GM21717 (cell line): ENCODE measurements around the gene AKT2.
"Not testable (repeated sequence)": the region's sequence is repeated elsewhere in the genome, so short reads cannot be mapped to it uniquely, and the experiment has no call there.

ENCODE experiments used
- ATAC-seq: cut with Tn5 transposase; IDR thresholded peaks from one replicate; pipeline ENCODE4 v1.9.1; 2021; ENCODE audit warnings: mild to moderate bottlenecking, moderate library complexity; ENCODE audit not compliant: unreplicated experiment

AKT2 gene

DNA sequence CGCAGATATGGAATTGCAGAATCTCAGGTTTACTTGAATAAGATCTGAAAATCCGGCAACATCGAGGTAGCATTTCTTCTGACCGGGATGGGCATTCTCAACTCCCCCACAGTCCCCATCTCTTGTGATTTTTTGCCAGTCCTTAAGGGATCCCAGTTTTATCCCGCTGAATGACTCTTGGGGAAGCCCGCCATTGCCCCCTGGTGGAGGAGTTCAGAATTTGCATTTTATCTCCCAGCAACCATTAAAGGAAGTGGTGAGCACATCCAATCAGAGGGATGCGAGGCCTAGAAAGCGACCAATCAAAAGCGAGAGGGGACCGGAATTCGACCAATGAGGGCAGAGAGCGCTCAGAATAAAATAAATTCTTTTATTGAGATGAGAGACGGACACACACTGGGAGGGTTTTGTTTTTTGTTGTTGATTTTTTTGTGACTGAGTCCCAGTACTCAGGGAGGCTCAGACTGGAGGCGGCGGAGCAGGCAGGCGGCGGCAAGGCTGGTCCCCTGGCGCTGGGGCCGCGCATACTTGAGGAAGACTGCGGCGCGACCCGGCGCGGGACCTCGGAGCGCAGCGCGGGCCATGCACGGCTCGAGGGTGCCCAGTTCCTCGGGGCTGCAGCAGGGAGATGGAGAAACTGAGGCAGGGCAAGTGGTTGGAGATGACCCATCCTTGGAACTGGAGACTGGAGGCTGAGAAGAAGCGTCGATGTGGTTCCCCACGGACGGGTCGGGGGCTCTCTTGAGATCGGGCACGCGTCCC, 63.1 kb downstream of the AKT2 start:
- ATAC-seq, result no peak

DNA sequence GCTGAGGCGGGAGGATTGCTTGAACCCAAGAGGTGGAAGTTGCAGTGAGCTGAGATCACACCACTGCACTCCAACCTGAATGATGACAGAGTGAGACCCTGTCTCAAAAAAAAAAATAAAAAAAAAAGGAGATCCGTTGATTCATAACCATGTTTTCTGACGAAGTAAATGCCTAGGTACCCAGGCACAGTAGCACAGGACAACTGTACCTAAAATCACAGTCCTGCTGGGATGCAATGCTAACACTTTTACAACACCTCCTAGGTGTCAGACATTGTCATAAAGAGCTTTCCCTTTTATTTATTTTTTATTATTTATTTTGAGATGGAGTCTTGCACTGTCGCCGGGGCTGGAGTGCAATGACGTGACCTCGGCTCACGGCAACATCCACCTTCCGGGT, 64.5 kb downstream of the AKT2 start:
- ATAC-seq, result no peak

DNA sequence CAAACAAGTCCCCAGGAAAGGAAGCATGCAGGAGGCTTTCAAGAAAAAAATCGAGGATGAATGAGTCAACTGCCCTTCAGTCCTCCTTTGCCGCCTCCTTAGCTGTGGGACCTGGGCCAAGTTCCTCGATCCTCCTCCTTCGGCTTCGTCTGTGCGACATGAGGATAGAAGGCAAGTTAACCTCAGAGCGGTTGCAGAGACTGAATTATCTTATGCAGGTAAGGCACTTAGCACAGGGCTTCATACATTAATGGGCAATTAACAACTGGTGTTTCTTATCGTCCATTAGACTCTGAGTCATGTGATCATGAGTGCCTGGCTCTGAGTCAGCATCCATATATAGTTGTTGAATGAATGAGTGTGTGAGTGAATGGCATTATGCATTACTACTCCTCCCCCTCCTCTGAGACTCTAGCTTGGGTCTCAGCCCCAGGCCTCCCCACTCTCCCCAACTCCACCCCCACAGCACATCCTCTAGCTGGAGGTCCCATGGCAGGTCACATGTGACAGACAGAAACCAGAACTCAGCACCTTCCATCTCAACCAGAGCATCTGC, 65.3 kb downstream of the AKT2 start:
- no peak for ATAC-seq

DNA sequence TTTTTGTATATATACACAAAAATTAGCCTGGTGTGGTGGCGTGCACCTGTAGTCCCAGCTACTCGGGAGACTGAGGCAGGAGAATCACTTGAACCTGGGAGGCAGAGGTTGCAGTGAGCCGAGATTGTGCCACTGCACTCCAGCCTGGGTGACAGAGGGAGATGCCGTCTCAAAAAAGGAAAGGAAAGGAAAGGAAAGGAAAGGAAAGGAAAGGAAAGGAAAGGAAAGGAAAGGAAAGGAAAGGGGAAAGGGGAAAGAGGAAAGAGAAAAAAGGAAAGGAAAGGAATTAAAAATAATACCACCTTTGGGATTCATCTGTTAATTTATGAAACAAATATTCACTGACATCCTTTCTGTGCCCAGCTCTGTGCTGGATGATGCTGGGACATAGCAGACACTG, 66.1 kb downstream of the AKT2 start:
- not testable (repeated sequence) for ATAC-seq

DNA sequence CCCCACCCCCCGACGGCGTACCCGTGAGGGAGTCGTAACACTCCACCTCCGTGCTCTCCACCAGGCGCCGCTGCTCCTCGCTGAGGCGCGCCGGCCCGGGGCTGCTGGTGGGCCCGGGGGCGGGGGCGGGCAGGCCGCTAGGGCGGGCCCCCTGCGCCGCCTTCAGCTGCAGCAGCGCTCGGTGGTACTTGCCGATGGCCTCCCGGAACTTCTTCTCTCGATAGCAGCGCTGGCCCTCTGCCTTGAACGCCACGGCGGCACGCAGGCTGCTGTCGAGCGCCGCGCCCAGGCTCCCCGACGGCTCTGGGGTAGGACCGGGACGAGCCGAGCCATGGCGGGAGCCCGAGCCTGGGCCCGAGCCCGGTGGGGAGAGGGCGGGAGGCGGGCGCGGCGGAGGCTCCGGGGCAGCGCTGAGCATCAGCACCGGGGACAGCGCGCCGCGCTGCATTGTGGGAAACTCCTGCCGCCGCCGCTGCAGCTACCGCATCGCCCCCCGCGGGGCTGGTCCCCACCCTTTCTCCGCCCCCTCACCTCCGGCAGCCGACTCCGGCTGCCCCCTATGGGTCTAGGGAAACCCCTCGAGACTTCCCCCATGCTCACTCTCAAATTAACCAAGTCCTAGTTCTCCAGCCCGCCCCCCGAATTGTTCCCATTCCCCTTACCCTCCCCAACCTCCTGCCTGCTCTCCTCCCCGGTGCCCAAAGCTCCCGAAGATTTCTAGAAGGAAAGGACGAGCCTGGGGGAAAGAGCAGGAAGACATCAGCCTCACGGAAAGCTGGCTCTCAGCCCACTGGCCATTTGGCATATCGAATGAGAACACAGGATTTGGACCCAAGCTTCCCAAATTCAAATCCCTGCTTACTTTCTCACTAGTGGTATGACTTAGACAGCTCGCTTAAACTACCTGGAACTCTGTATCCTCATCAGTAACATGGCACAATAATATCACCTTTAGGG, 66.9 kb downstream of the AKT2 start, which contains the start of gene TTC9B:
Gene TTC9B (minus strand): TSS at position 451 of the 957 bp plus-strand sequence. CDS start 3 bp downstream, at position 448.
- ATAC-seq, result no peak

DNA sequence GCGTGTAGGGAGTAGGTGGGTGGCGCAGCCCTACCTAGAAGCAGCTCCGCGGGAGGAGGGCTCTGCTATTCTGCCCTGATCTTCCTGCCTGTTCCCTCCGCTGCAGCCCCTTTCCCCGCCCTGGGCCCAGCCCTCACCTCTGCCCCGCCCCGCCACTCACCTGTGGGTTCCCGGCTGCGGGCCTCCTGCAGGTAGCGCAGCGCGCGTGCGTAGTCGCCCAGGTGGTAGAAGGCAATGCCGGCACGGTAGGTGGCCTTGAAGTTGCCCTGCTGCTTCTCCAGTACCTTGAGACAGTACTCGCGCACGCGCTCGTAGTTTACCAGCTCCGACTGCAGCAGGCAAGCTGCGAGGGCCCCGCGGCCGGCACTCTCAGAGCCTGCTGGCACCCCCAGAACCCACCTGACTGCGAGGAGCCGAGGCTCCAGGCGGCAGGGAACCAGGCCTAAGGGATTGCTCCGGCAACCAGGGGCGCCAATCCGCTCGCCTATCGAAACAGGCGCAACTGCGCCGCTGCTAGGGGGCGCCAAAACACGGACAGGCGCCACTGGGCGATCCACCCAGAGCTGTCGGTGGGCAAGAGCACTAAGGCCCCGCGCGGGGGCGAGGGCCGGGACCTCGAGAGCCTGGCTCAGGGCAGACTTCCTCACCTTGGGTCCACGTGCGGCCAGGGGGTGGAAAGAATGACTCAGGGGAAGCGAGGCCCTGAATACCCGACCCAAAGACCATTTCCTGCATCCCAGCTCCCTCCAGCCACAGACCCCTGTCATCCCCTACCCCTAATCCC, 67.9 kb downstream of the AKT2 start:
- ATAC-seq, result no peak

DNA sequence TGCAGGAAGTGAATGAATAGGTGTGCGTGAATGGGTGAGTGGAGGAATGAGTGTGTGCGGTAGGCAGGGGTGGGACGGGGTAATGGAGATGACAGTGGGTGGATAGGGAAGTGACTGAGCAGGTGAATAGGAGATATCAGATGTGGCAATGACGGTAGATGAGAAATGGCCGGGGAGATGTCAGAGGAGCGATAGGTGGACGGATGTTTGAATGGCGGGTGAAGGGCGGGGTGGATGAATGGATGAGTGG, 68.4 kb downstream of the AKT2 start:
- ATAC-seq, result no peak

DNA sequence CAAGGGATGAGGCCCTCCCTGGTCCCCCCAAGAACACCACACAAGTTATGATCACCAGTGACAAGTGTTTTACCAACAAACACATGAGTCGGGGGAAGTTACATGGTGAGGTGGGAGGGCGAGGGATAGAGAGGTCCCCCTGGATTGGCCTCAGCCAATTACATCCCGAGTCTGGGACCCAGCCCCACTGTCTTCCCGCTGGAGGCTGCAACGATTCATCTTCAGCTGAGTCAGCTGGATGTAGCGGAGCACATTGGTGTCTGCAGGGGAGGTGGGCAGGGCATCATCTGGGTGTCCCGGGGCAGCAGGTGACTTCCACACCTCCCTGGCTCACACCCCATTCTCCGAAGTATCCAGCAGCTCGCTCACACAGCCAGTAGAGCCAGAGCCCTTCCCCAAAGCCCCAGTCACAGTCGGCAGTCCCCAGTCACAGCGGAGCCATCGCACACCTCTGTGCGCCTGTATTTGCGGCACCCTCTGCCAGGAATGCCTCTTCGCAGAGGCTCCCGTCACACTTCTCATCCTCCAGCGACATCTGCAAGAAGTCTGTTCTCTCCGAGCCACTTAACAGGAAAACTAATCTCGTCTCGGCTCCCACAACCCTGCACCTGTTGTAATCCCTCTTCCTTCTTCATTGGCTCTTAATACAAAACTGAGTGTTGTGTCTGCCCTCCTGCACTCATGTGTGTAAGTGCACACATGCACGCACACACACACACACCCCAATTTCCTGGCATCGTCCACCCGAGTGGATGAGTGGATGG, 69.0 kb downstream of the AKT2 start:
- no peak for ATAC-seq

DNA sequence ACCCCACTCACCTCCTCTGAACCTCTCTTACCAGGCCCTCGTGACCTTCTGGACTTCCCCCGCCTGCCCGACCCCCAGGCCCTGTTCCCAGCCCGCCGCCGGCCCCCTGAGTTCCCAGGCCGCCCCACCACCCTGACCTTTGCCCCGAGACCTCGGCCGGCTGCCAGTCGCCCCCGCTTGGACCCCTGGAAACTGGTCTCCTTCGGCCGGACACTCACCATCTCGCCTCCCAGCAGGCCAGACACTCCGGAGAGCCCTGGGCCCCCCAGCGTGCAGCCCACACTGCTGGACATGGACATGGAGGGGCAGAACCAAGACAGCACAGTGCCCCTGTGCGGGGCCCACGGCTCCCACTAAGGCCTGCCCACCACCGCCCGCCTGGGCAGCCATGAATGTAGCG, 70.2 kb downstream of the AKT2 start:
- ATAC-seq, result no peak

DNA sequence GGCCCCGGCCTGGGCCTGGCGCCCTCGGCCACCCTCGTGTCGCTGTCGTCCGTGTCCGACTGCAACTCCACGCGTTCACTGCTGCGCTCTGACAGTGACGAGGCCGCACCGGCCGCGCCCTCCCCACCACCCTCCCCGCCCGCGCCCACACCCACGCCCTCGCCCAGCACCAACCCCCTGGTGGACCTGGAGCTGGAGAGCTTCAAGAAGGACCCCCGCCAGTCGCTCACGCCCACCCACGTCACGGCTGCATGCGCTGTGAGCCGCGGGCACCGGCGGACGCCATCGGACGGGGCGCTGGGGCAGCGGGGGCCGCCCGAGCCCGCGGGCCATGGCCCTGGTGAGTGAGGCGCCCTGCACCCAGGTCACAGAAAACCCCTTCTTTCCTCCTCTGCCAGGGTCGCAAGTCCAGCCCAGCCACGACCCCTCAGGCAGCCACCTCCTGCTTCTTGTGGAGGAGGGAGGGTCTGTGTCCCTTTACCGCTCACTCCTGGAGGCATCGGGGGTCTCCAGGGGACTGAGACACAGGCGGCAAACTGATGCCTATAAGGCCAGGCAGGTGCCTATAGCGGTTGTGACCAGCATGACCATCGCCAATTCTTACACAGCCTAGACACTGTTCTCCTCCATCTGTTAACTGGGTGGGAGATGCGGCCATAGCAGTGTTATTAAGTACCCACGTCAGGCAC, 71.1 kb downstream of the AKT2 start:
- no peak for ATAC-seq

DNA sequence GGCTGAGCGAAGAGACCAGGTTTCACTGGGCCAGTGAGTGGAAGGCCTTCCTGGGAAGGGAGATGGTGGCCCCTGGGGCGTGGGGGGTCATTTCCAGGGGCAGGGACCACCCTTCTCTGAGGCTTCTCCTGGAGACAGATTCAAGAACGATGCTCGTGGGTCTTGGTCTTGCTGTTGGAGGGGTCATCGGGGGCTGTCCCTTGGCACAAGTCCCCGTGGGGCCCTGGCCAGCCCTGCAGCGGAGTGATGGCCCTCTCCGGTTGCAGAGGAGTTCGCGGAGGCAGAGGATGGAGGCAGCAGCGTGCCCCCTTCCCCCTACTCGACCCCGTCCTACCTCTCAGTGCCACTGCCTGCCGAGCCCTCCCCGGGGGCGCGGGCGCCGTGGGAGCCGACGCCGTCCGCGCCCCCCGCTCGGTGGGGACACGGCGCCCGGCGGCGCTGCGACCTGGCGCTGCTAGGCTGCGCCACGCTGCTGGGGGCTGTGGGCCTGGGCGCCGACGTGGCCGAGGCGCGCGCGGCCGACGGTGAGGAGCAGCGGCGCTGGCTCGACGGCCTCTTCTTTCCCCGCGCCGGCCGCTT, 71.8 kb downstream of the AKT2 start:
- ATAC-seq, result no peak

DNA sequence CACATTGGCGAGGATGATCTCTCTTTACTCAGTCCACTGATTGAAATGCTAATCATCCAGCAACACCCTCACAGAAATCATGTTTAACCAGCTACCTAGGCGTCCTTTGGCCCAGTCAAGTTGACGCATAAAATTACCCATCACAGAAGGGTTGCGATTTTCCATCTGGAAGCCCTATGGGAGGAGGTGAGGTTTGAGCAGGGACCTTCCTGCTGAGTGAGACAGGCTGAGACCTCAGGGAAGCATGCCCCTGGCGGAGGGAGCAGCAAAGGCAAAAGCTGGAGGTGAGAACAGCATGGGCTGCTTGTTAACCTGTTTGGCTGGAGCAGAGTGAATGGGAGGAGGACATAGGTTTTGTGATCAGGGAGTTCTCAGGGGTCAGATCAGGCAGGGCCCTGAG, 74.3 kb downstream of the AKT2 start:
- ATAC-seq, result no peak

DNA sequence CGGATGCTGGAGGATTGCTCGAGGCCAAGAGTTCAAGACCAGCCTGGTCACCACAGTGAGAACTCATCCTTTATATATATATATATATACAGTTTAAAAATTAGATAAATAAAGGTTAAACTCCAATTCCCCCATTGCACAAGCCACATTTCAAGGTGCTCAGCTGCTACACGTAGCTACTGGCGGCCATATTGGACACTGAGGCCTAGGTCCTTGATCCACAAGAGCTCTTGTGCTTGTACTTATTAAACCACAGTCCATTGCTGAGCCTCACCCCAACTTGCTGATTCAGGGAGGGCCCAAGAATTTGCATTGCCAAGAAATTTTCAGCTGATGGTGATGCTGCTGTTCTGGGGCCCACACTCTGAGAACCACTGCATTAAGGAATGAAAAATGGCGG, 76.5 kb downstream of the AKT2 start:
- no peak for ATAC-seq

DNA sequence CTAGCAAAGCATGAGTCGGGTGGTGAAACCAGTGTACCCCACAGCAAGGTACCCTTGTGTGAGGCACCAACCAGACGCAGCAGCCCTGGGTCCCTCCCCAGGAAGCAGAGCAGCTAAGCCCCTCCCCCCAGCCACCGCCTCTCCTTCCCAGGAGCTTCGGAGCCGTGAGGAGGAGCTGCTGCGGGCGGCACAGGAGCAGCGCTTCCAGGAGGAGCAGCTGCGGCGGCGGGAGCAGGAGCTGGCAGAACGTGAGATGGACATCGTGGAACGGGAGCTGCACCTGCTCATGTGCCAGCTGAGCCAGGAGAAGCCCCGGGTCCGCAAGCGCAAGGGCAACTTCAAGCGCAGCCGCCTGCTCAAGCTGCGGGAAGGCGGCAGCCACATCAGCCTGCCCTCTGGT, 79.4 kb downstream of the AKT2 start:
- no peak for ATAC-seq

DNA sequence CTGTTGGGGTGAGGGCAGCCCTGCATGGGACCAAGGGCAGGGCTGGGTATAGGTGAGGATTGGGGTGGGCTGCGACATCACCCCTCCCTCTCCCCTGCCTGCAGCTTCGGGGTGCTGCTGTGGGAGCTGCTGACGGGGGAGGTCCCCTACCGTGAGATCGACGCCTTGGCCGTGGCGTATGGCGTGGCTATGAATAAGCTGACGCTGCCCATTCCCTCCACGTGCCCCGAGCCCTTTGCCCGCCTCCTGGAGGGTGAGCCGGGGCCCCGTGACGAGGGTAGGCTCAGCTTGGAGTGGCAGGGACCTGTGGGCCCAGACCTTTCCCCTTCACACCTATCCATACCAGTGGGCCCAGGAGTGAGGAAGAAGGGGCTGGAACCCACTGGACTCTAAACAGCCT, 80.8 kb downstream of the AKT2 start:
- no peak for ATAC-seq

DNA sequence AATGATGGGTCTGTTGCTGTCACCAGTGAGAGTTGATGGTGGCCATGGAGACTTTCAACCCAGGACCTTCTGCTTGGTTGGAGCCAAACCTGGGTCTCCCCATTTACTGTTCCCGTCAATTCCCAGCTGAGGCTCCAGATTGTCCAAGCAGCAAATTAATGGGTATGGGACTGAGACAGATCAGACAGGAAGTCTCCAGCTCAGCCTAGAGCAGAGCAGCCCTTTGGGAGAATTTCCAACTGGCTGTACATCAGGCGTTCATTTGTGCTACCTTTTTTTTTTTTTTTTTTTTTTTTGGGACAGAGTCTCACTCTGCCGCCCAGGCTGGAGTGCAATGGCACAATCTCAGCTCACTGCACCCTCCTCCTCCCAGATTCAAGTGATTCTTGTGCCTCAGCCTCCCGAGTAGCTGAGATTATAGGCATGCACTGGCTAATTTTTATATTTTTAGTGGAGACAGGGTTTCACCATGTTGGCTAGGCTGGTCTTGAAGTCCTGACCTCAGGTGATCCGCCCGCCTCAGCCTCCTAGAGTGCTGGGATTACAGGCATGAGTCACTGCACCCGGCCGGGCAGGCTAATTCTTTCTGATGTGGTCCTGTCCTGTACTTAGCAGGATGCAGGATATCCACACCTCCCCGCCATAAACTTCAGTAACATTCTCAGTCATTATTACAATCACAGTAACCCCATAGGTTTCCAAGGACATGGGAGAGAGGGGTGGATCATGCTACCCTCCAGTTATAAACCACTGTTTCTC, 84.6 kb downstream of the AKT2 start:
- ATAC-seq, result no peak

DNA sequence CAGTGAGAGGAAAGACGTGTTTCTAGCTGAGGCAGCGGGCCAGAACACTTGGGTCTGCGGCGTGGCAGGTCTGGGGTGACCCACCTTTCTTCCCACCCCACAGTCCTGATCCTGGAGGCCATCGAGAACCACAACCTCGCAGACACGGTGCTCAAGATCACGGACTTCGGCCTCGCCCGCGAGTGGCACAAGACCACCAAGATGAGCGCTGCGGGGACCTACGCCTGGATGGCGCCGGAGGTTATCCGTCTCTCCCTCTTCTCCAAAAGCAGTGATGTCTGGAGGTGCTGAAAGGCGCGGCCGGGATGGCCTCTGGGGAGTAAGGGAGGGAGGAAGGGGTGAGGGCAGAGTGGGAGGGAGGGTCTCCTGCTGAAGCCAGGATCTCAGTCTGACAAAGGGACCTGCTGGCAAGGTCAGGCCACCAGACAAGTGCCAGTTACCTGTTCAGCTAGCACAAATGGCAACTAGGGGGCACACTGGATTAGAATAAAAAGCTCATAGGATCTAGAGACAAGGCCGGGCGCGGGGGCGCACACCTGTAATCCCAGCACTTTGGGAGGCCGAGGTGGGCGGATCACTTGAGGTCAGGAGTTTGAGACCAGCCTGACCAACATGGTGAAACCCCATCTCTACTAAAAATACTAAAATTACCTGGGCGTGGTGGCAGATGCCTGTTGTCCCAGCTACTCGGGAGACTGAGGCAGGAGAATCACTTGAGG, 86.7 kb downstream of the AKT2 start:
- no peak for ATAC-seq

DNA sequence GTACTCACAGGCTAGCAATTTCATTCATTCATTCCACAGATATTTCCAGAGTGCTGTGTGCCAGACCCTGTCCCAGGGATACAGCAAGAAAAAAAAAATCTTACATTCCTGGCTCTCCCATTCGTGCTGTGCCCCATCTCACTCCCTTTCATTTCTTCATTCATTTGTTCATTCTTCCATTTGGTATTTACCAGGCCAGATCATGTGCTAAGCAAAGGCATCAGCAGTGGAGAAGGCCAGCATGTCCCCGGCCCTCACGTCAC, 91.6 kb downstream of the AKT2 start:
- ATAC-seq, result no peak
